Panc1 (cell line): Measurements from ENCODE around the gene RAB26. TPM values are rescaled to one million over a fixed set of nuclear protein-coding genes. Genes with fewer than 3 reads are reported as not detected.

ENCODE experiments used
- ATAC-seq: fragments of 200-7000 bp; cut with Tn5 transposase; 2 replicates; pipeline ENCODE4 v1.9.1; 2020; ENCODE audit warnings: mild to moderate bottlenecking, moderate library complexity
- BruUV-seq: library from RNA; stranded (reverse); fragments of 400-500 nt; replicated peaks from 2 replicates; lab custom pipeline; 2021; lab: Mats Ljungman, UMichigan
- CTCF ChIA-PET: fragments of 300-600 bp; sonication (Branson Sonifier 250); formaldehyde crosslinking; loops from one replicate; lab custom pipeline; 2022; ENCODE audit warnings: antibody characterized with exemption; lab: Charles Lee
- POLR2A ChIA-PET: fragments of 300-600 bp; sonication (Branson Sonifier 250); formaldehyde crosslinking; loops from one replicate; lab custom pipeline; 2022; ENCODE audit warnings: antibody characterized with exemption; lab: Charles Lee
- DNase-seq: peaks from one replicate; pipeline ENCODE4 v3.0.0-alpha.2; 2010; ENCODE audit warnings: low read depth, low spot score
- H3K27ac ChIP-seq: 2 replicates; pipeline ENCODE4 v1.5.1; 2011; ENCODE audit warnings: mild to moderate bottlenecking, low read length, inconsistent platforms
- H3K27me3 ChIP-seq: fragments of 200-500 bp; sonication (Bioruptor generic); 2 replicates; pipeline ENCODE4 v1.6.0; 2014; ENCODE audit warnings: low read length, inconsistent platforms; ENCODE audit not compliant: control insufficient read depth, insufficient read depth
- H3K36me3 ChIP-seq: fragments of 200-500 bp; sonication (Bioruptor generic); 2 replicates; pipeline ENCODE4 v1.5.1; 2014; ENCODE audit warnings: inconsistent platforms, mild to moderate bottlenecking, low read length, moderate library complexity; ENCODE audit not compliant: control insufficient read depth, insufficient read depth
- H3K4me1 ChIP-seq: 2 replicates; pipeline ENCODE4 v1.5.1; 2011; ENCODE audit warnings: inconsistent platforms, mild to moderate bottlenecking, low read length, moderate library complexity; ENCODE audit not compliant: control insufficient read depth, insufficient read depth
- H3K4me3 ChIP-seq, 2 experiments: 2 replicates each; pipeline ENCODE4 v1.5.1; 2011 to 2012; ENCODE audit warnings: low read depth in 2 of 2, low read length in 2 of 2, mild to moderate bottlenecking in 2 of 2, inconsistent platforms in 1 of 2, moderate library complexity in 1 of 2
- H3K9me3 ChIP-seq: fragments of 200-500 bp; sonication (Bioruptor generic); 2 replicates; pipeline ENCODE4 v1.5.1; 2014; ENCODE audit warnings: low read depth, mild to moderate bottlenecking, inconsistent platforms, low read length, moderate library complexity; ENCODE audit not compliant: control insufficient read depth, insufficient read depth
- CTCF ChIP-seq: fragments of 450-650 bp; IDR thresholded peaks from 2 replicates; pipeline ENCODE4 v1.5.1; 2017; ENCODE audit warnings: mild to moderate bottlenecking
- POLR2AphosphoS5 ChIP-seq: IDR thresholded peaks from 2 replicates; pipeline ENCODE4 v1.6.1; 2012; ENCODE audit warnings: mild to moderate bottlenecking, low read depth, low read length, moderate library complexity
- REST ChIP-seq, 2 experiments: IDR thresholded peaks; 2 replicates each; pipeline ENCODE4 v1.6.1; 2011 to 2012; ENCODE audit warnings: low read depth in 2 of 2, control low read depth in 1 of 2, low read length in 1 of 2, mild to moderate bottlenecking in 1 of 2, moderate library complexity in 1 of 2; ENCODE audit not compliant: insufficient read depth in 1 of 2
- SIN3A ChIP-seq: IDR thresholded peaks from 2 replicates; pipeline ENCODE4 v1.6.1; 2012; ENCODE audit warnings: low read depth, mild to moderate bottlenecking, low read length, moderate library complexity, borderline replicate concordance; ENCODE audit not compliant: insufficient read depth
- TCF7L2 ChIP-seq: IDR thresholded peaks from 2 replicates; pipeline ENCODE4 v1.6.1; 2011; ENCODE audit warnings: mild to moderate bottlenecking, low read depth, low read length, inconsistent platforms
- in situ Hi-C: cut with HindIII; loops from 2 replicates; pipeline ENCODE4 v1.10.0; 2016; ENCODE audit warnings: low sequenced_read_pairs, low pct_unique_long_range_greater_than_20kb
- intact Hi-C: fragments of 100-400 bp; cut with micrococcal nuclease; formaldehyde crosslinking; loops from one replicate; pipeline ENCODE4 v1.10.0; 2022; ENCODE audit not compliant: unreplicated experiment
- total RNA-seq: library from RNA; stranded (reverse); gene quantifications from one replicate; pipeline ENCODE4 v1.2.1, GENCODE V29; 2021; ENCODE audit not compliant: unreplicated experiment

The RAB26 gene
- total RNA-seq, 1 experiment from 2014 or later, result 92.2 TPM

GRCh38 chr16:2160915-2161551, 12.6 kb downstream of the RAB26 start:
- POLR2A ChIA-PET, result no interaction called here
- Histone ChIP-seq H3K4me3 (no peak overlapping the region), H3K4me1 (peaks cover 34% of the 10 kb centered on the region), H3K27me3 (no peaks in the 10 kb centered on the region), H3K9me3 (no peaks in the 10 kb centered on the region), H3K36me3 (no peaks in the 10 kb centered on the region; the same call in 1 of the 2 replicates), H3K27ac (no peak overlapping the region; the same call in 1 of the 2 replicates)
- intact Hi-C loops (no loop called here), in situ Hi-C loops (no loop called here)
- TF ChIP-seq REST (IDR thresholded peaks at IDR 0.05; ENCODE audit: insufficient read depth in 1 of 2, low read depth in 2 of 2, low read length in 1 of 2), result no peak
- no peak for TF ChIP-seq SIN3A
- TF ChIP-seq POLR2AphosphoS5, result no peak
- no peak for TF ChIP-seq TCF7L2
- no peak for TF ChIP-seq CTCF
- no TSS peak for BruUV-seq
- DNase-seq (no peak), ATAC-seq (no peak)
- CTCF ChIA-PET, result no interaction called here

GRCh38 chr16:2161911-2162310, 13.5 kb downstream of the RAB26 start:
- DNase-seq, result no peak
- intact Hi-C loops, result no loop called here

More at GRCh38 chr16:2161911-2162310, 13.5 kb downstream of the RAB26 start:
- Histone ChIP-seq H3K27ac (no peak overlapping the region), H3K9me3 (no peaks in the 10 kb centered on the region), H3K4me1 (peaks cover 32% of the 10 kb centered on the region), H3K27me3 (no peaks in the 10 kb centered on the region), H3K36me3 (peaks cover 3% of the 10 kb centered on the region; the same call in 1 of the 2 replicates), H3K4me3 (no peak overlapping the region)
- no peak for ATAC-seq
- CTCF ChIA-PET, result no interaction called here
- TF ChIP-seq REST (IDR thresholded peaks at IDR 0.05; ENCODE audit: insufficient read depth in 1 of 2, low read depth in 2 of 2, low read length in 1 of 2) (no peak), SIN3A (no peak), TCF7L2 (no peak), POLR2AphosphoS5 (no peak), CTCF (no peak)
- in situ Hi-C loops, result no loop called here
- POLR2A ChIA-PET, result no interaction called here
- no TSS peak for BruUV-seq
